Aorta (tissue), 5 donors: Measurements from ENCODE around the gene IL3RA. TPM values are rescaled to one million over a fixed set of nuclear protein-coding genes. Genes with fewer than 3 reads are reported as not detected.
"Not testable (repeated sequence)": the region's sequence is repeated elsewhere in the genome, so short reads cannot be mapped to it uniquely, and the experiment has no call there.

Experiments used
- ATAC-seq: fragments of 200-7000 bp; cut with Tn5 transposase; one replicate; pipeline ENCODE4 v1.9.1; 2022; ENCODE audit warnings: moderate library complexity; ENCODE audit not compliant: low FRiP score
- DNase-seq, 2 donors: peaks; one replicate each; pipeline ENCODE4 v3.0.0-alpha.2; 2020
- H3K27ac ChIP-seq, 2 donors: one replicate each; pipeline ENCODE4 v1.5.1; 2013; ENCODE audit warnings: low read length in 2 of 2, mild to moderate bottlenecking in 2 of 2, moderate library complexity in 2 of 2, control low read depth in 1 of 2, inconsistent platforms in 1 of 2, low read depth in 1 of 2
- H3K27me3 ChIP-seq, 2 donors: one replicate each; pipeline ENCODE4 v1.6.1; 2013; ENCODE audit warnings: control low read depth in 1 of 2, low read length in 1 of 2, mild to moderate bottlenecking in 1 of 2, moderate library complexity in 1 of 2; ENCODE audit not compliant: insufficient read depth in 2 of 2, control insufficient read depth in 1 of 2
- H3K36me3 ChIP-seq, 2 donors: one replicate each; pipeline ENCODE4 v1.6.1; 2013; ENCODE audit warnings: control low read depth in 1 of 2, low read length in 1 of 2, mild to moderate bottlenecking in 1 of 2; ENCODE audit not compliant: insufficient read depth in 2 of 2, control insufficient read depth in 1 of 2
- H3K4me1 ChIP-seq, 2 donors: one replicate each; pipeline ENCODE4 v1.6.1; 2013; ENCODE audit warnings: low read length in 2 of 2, control low read depth in 1 of 2, mild to moderate bottlenecking in 1 of 2, moderate library complexity in 1 of 2; ENCODE audit not compliant: insufficient read depth in 2 of 2, control insufficient read depth in 1 of 2
- H3K4me3 ChIP-seq, 2 donors: one replicate each; pipeline ENCODE4 v1.5.1; 2013; ENCODE audit warnings: low read length in 2 of 2, control low read depth in 1 of 2, mild to moderate bottlenecking in 1 of 2
- H3K9me3 ChIP-seq: one replicate; pipeline ENCODE4 v1.6.1; 2013; ENCODE audit warnings: mild to moderate bottlenecking, low read length; ENCODE audit not compliant: control insufficient read depth
- WGBS, 2 donors: extraction: QIAGEN DNeasy Blood & Tissue Kit; methylation state at CpG; one replicate each; pipeline ENCODE4 v1.1.7; 2013; 5-methylcytosine and 5-hydroxymethylcytosine counted together
- intact Hi-C, 2 donors: fragments of 100-400 bp; cut with DNase I; formaldehyde crosslinking; loops; one replicate each; pipeline versions ENCODE4 v1.14.2 to v1.15.0; 2022
- polyA plus RNA-seq, 2 donors: library from polyadenylated mRNA; stranded (reverse); fragments of 200-250 nt; gene quantifications; one replicate each; pipeline ENCODE4 v1.2.3, GENCODE V29; 2013
- total RNA-seq, 2 donors: library from RNA; stranded (reverse); fragmentation: NEBNext Ultra II Directional; extraction: Animal tissue kit (Norgen Biotek cat#: 25700); gene quantifications; one replicate each; pipeline ENCODE4 v1.2.1, GENCODE V29; 2021
- donor health status: healthy with polysubstance abuse.
- donor health status: Bipolar disorder and iron deficiency.
- donor health status: DM: no; HTN: no; CAD: no.
- donor health status: DM: no; HTN: no; CAD: no.
- donor health status: DM: yes; HTN: yes; CAD: no.

The IL3RA gene
- total and polyA plus RNA-seq, 4 donors, result 0.95 to 21.9 (median 6.3) TPM; not detected in 1

GRCh38 chrX:1323315-1323714, 13.3 kb upstream of the IL3RA start:
- Histone ChIP-seq H3K9me3 (no peaks in the 10 kb centered on the region), H3K27me3 (no peaks in the 10 kb centered on the region), H3K4me1 (no peaks in the 10 kb centered on the region), H3K4me3 (no peak overlapping the region), H3K27ac (no peak overlapping the region), H3K36me3 (no peaks in the 10 kb centered on the region)
- DNase-seq (peak; percentile 64 to 82), ATAC-seq (peak; percentile 54)
- WGBS, 2 donors, result 16 to 17% methylated on average over 10 of the region's 10 CpGs
- intact Hi-C loops, result no loop called here

DNA sequence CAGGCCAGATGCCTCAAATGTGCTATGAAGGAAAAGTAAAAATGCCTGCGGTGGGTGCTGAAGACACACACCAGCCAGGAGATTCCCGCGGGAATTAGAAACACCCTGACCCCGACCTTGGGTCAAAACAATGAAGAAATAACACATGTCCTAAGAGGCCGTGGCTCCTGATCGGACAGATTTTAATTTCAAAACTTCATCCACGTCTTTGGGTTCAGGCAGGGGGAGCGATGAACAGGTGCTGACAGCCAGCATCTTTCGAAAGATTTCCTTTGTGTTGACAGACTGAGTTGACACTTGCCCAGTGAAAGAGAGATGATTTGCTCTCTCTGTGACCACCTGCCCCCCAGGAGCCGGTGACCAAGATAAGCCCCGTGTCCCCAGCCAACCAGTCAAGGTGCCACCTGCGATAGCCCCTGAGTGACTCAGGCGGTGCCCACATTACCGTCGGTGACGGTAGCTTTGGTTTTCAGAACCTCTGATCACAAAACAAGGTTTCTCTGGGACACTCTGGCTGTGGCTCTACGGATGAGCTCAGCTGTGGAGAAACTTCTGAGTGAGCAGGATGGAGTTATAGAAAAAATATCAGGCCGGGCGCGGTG, 11.0 kb upstream of the IL3RA start:
- Histone ChIP-seq H3K4me3 (no peak overlapping the region), H3K9me3 (no peaks in the 10 kb centered on the region), H3K36me3 (no peaks in the 10 kb centered on the region), H3K27ac (no peak overlapping the region), H3K4me1 (no peaks in the 10 kb centered on the region), H3K27me3 (no peaks in the 10 kb centered on the region)
- 63 to 65% methylated on average over 20 of the region's 20 CpGs for WGBS, 2 donors
- DNase-seq (no peak), ATAC-seq (no peak)
- intact Hi-C loops, result no loop called here

GRCh38 chrX:1327651-1328304, 8.8 kb upstream of the IL3RA start:
- Histone ChIP-seq H3K27me3 (no peaks in the 10 kb centered on the region), H3K27ac (no peak overlapping the region), H3K4me1 (no peaks in the 10 kb centered on the region), H3K4me3 (no peak overlapping the region), H3K36me3 (no peaks in the 10 kb centered on the region), H3K9me3 (no peaks in the 10 kb centered on the region)
- WGBS, 2 donors, result 26 to 28% methylated on average over 18 of the region's 18 CpGs
- ATAC-seq (no peak), DNase-seq (no peak)
- intact Hi-C loops, result no loop called here

DNA sequence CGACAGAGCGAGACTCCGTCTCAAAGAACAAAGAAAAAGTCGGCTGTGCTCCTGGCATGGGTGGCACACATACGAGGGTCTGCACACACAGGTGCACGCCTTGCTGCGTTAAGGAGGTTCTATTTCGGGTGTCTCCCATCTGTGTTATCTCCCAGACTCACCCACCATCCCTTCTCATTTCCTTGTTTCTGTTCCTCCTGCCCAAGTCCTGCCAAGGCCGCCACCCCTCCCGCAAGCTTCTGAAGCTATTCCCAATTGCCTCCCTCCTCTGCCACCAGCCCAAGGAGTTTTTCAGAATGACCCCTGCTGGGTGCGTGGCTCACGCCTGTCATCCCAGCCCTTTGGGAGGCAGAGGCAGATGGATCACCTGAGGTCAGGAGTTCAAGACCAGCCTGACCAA, 6.0 kb upstream of the IL3RA start:
- no peak overlapping the region for H3K4me3 ChIP-seq
- no peaks in the 10 kb centered on the region for H3K9me3 ChIP-seq
- no peak overlapping the region for H3K27ac ChIP-seq
- ATAC-seq (no peak), DNase-seq (no peak)
- no peaks in the 10 kb centered on the region for H3K4me1 ChIP-seq
- H3K36me3 ChIP-seq, result no peaks in the 10 kb centered on the region
- intact Hi-C loops, result no loop called here
- 67 to 73% methylated on average over 12 of the region's 12 CpGs for WGBS, 2 donors
- H3K27me3 ChIP-seq, result no peaks in the 10 kb centered on the region

- intact Hi-C loops, DNase-seq: not testable (repeated sequence)
Observed at GRCh38 chrX:1332433-1332832, 4.2 kb upstream of the IL3RA start.

DNA sequence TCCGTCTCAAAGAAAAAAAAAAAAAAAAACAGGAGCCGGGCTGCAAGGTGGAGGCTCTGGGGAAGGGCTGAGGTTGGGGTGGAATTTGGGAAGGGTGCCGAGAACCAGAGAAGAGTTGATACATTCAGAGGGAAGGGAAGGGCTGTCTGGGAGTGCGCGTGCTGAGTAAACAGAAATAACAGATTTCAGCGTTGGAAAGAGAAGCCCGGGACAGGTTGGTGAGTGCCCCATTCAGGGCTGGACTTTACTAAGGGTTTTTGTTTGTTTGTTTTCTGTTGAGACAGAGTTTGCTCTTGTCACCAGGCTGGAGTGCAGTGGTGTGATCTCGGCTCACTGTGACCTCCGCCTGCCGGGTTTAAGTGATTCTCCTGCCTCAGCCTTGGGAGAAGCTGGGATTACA, 1.7 kb upstream of the IL3RA start:
- Histone ChIP-seq H3K4me1 (no peaks in the 10 kb centered on the region), H3K36me3 (no peaks in the 10 kb centered on the region), H3K27ac (no peak overlapping the region), H3K9me3 (no peaks in the 10 kb centered on the region), H3K4me3 (no peak overlapping the region), H3K27me3 (no peaks in the 10 kb centered on the region)
- ATAC-seq (no peak), DNase-seq (no peak)
- WGBS, 2 donors, result 42 to 53% methylated on average over 10 of the region's 10 CpGs
- intact Hi-C loops, result no loop called here

More at GRCh38 chrX:1332433-1332832, 4.2 kb upstream of the IL3RA start:
- H3K4me1 ChIP-seq, H3K27ac ChIP-seq, H3K4me3 ChIP-seq, H3K9me3 ChIP-seq, H3K27me3 ChIP-seq, ATAC-seq, H3K36me3 ChIP-seq: not testable (repeated sequence)
- WGBS, 2 donors, result 68 to 75% methylated on average over 4 of the region's 4 CpGs

DNA sequence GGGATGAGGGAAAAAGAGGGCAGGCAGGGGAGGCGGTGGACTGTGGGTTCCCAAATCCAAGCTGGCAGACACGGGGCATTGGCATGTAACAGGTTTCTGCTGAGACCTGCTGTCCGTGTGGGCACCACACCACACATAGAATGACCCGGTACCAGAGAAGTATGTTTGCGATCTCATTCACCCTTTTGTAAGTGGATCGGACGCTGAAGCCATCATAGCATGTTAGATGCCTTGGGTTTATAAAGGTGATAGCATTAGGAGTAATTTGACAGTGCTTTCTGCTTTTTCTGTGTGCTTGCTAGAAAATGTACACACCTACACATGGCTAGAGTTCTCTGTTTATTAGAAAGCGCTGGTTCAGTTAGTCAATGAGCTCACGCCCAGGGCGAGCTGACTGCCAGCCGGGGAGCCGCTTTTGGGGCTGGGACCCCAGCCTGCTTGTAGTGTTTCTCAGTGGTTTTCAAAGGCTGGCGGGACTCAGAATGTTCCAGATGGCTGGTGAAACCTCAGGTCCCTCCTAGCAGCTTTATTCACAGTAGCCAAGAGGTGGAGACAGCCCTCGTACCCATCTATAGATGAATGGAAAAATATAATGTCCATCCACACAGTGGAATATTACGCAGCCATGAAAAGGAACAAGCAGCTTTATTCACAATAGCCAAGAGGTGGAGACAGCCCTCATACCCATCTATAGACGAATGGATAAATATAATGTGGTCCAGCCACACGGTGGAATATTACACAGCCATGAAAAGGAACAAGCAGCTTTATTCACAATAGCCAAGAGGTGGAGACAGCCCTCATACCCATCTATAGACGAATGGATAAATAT, 579 bp downstream of the IL3RA start:
- Histone ChIP-seq H3K4me1 (no peaks in the 10 kb centered on the region), H3K36me3 (no peaks in the 10 kb centered on the region), H3K27me3 (no peaks in the 10 kb centered on the region), H3K9me3 (peaks cover 2% of the 10 kb centered on the region), H3K4me3 (peak overlapping the region; percentile 35 to 45), H3K27ac (no peak overlapping the region)
- ATAC-seq (peak; percentile 26), DNase-seq (peak in 1 of 2 donors; percentile 24)
- WGBS, 2 donors, result 38 to 54% methylated on average over 18 of the region's 18 CpGs
- intact Hi-C loops, result no loop called here

DNA sequence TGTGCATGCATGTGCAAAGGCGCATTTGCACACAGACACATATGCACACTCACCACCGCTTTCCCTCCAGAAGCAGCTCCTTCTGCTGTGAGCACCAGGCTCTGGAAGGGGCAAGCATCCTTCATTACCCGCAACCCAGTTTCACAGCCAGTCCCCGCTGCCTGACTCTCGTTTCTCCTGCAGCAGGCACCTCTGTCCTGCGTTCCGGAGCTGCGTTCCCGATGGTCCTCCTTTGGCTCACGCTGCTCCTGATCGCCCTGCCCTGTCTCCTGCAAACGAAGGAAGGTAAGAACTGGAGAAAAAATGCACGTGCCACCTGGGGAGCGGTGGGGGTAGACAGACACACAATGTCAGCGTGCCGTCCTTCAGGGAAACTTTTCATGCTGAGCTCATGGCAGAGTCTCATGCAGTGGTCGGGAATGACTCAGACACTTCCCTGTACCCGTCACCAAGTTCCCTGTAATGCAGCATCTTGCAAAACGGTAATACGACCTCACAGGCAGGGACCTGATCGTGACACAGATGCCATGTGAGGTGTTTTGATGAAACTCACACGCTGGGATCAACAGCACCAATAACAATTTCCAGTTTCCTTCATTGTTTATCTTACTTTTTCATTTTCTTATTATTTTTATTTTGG, 5.1 kb downstream of the IL3RA start:
- Histone ChIP-seq H3K27me3 (no peaks in the 10 kb centered on the region), H3K27ac (no peak overlapping the region), H3K36me3 (no peaks in the 10 kb centered on the region), H3K4me3 (no peak overlapping the region), H3K9me3 (peaks cover 2% of the 10 kb centered on the region), H3K4me1 (no peaks in the 10 kb centered on the region)
- intact Hi-C loops, result no loop called here
- ATAC-seq, result no peak
- 82 to 85% methylated on average over 22 of the region's 22 CpGs for WGBS, 2 donors
- peak in 1 of 2 donors; percentile 30 for DNase-seq
